HL-60 (cell line): Measurements from ENCODE around the gene HRK.

Experiments used
- GABPA ChIP-seq: IDR thresholded peaks from 2 replicates; pipeline ENCODE4 v1.6.1; 2012; ENCODE audit warnings: low read depth
- POLR2AphosphoS5 ChIP-seq: IDR thresholded peaks from 2 replicates; pipeline ENCODE4 v1.6.1; 2012; ENCODE audit warnings: low read depth
- SPI1 ChIP-seq: IDR thresholded peaks from 2 replicates; pipeline ENCODE4 v1.6.1; 2012; ENCODE audit warnings: low read depth, mild to moderate bottlenecking, borderline replicate concordance
- TF ChIP-seq, protein P1 (sequence below): IDR thresholded peaks from one replicate; pipeline ENCODE4 v1.5.1; 2011; ENCODE audit warnings: low read length, control low read depth, inconsistent platforms; ENCODE audit not compliant: insufficient read depth

DNA sequence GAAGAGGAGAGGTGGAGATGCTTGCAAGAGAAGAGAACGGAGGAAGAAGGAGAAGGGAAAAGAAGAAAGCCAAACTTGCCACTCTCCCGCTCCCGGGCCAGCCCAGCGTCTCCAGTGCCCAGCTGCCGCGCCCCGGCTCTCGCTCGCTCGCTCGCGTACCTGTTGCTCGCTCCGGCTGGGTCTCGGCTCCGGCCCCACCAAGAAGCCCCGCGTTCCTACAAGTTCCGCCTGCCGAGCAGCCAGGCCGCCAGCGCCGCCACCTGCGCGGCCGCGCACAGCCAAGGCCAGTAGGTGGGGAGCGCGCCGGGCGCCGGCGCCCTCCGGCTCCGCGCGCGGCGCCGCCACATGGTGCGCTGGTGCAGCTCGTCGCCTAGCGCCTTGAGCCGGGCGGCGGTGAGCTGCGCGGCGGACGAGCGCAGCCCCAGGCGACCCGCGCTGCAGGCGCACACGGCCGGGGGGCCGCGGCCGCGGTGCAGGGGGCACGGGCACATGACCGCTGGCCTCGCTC lies 370 bp downstream of the HRK start:
- TF ChIP-seq POLR2AphosphoS5: no peak
- TF ChIP-seq, protein P1, sequence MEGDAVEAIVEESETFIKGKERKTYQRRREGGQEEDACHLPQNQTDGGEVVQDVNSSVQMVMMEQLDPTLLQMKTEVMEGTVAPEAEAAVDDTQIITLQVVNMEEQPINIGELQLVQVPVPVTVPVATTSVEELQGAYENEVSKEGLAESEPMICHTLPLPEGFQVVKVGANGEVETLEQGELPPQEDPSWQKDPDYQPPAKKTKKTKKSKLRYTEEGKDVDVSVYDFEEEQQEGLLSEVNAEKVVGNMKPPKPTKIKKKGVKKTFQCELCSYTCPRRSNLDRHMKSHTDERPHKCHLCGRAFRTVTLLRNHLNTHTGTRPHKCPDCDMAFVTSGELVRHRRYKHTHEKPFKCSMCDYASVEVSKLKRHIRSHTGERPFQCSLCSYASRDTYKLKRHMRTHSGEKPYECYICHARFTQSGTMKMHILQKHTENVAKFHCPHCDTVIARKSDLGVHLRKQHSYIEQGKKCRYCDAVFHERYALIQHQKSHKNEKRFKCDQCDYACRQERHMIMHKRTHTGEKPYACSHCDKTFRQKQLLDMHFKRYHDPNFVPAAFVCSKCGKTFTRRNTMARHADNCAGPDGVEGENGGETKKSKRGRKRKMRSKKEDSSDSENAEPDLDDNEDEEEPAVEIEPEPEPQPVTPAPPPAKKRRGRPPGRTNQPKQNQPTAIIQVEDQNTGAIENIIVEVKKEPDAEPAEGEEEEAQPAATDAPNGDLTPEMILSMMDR: no peak
- no peak for TF ChIP-seq GABPA
- no peak for TF ChIP-seq SPI1
